Measurements from ENCODE around the gene CAMK1D.

CAMK1D gene

GRCh38 chr10:12788277-12788676 lies 438.9 kb downstream of the CAMK1D start:
- H3K4me3 ChIP-seq (ENCODE audit: low read length) = no peak overlapping the region
- TF ChIP-seq ZNF274 (IDR thresholded peaks at IDR 0.05; ENCODE audit: low read depth, low read length) = no peak

GRCh38 chr10:12790270-12790669 lies 440.9 kb downstream of the CAMK1D start:
- TF ChIP-seq ZNF274 (IDR thresholded peaks at IDR 0.05; ENCODE audit: low read depth, low read length) = no peak

GRCh38 chr10:12791728-12792127 lies 442.4 kb downstream of the CAMK1D start:
- TF ChIP-seq ZNF274 (IDR thresholded peaks at IDR 0.05; ENCODE audit: low read depth, low read length) = no peak
- no peak overlapping the region for H3K4me3 ChIP-seq (ENCODE audit: low read length)

More at GRCh38 chr10:12790270-12790669, 440.9 kb downstream of the CAMK1D start:
- no peak overlapping the region for H3K4me3 ChIP-seq (ENCODE audit: low read length)

- no peak for TF ChIP-seq ZNF274 (IDR thresholded peaks at IDR 0.05; ENCODE audit: low read depth, low read length)
- H3K4me3 ChIP-seq (ENCODE audit: low read length) = no peak overlapping the region
Measured at GRCh38 chr10:12792889-12793556, 443.7 kb downstream of the CAMK1D start.

- H3K4me3 ChIP-seq (ENCODE audit: low read length) = no peak overlapping the region
- TF ChIP-seq ZNF274 (IDR thresholded peaks at IDR 0.05; ENCODE audit: low read depth, low read length) = no peak
Measured at GRCh38 chr10:12795315-12796110, 446.2 kb downstream of the CAMK1D start.

GRCh38 chr10:12796401-12797160 lies 447.2 kb downstream of the CAMK1D start:
- no peak for TF ChIP-seq ZNF274 (IDR thresholded peaks at IDR 0.05; ENCODE audit: low read depth, low read length)
- no peak overlapping the region for H3K4me3 ChIP-seq (ENCODE audit: low read length)

- no peak for TF ChIP-seq ZNF274 (IDR thresholded peaks at IDR 0.05; ENCODE audit: low read depth, low read length)
Measured at GRCh38 chr10:12797471-12798262, 448.3 kb downstream of the CAMK1D start.

GRCh38 chr10:12799144-12799543 lies 449.8 kb downstream of the CAMK1D start:
- no peak overlapping the region for H3K4me3 ChIP-seq (ENCODE audit: low read length)
- TF ChIP-seq ZNF274 (IDR thresholded peaks at IDR 0.05; ENCODE audit: low read depth, low read length) = no peak

More at GRCh38 chr10:12797471-12798262, 448.3 kb downstream of the CAMK1D start:
- H3K4me3 ChIP-seq (ENCODE audit: low read length) = no peak overlapping the region

- H3K4me3 ChIP-seq (ENCODE audit: low read length) = no peak overlapping the region
- TF ChIP-seq ZNF274 (IDR thresholded peaks at IDR 0.05; ENCODE audit: low read depth, low read length) = no peak
Measured at GRCh38 chr10:12799714-12800113, 450.4 kb downstream of the CAMK1D start.

GRCh38 chr10:12800302-12800701 lies 451.0 kb downstream of the CAMK1D start:
- TF ChIP-seq ZNF274 (IDR thresholded peaks at IDR 0.05; ENCODE audit: low read depth, low read length) = no peak
- no peak overlapping the region for H3K4me3 ChIP-seq (ENCODE audit: low read length)

GRCh38 chr10:12801214-12802087 lies 452.1 kb downstream of the CAMK1D start:
- no peak for TF ChIP-seq ZNF274 (IDR thresholded peaks at IDR 0.05; ENCODE audit: low read depth, low read length)
- H3K4me3 ChIP-seq (ENCODE audit: low read length) = no peak overlapping the region

- TF ChIP-seq ZNF274 (IDR thresholded peaks at IDR 0.05; ENCODE audit: low read depth, low read length) = no peak
- no peak overlapping the region for H3K4me3 ChIP-seq (ENCODE audit: low read length)
Measured at GRCh38 chr10:12803776-12804175, 454.4 kb downstream of the CAMK1D start.

Measured in GM08714 (cell line).